H1 (cell line): ENCODE data around the gene RBM20.

Source experiments
- CEBPB ChIP-seq: IDR thresholded peaks from 2 replicates; pipeline ENCODE4 v1.6.1; 2012; ENCODE audit warnings: low read depth, low read length
- CREB1 ChIP-seq: IDR thresholded peaks from 2 replicates; pipeline ENCODE4 v1.6.1; 2012; ENCODE audit warnings: inconsistent platforms
- CTCF ChIP-seq, 3 experiments: IDR thresholded peaks; 1 replicate in 2 of 3; 2 replicates in 1 of 3; pipeline versions ENCODE4 v1.5.1 to v1.6.1; 2011; ENCODE audit warnings: low read length in 3 of 3, mild to moderate bottlenecking in 3 of 3, inconsistent platforms in 2 of 3, low read depth in 1 of 3, moderate library complexity in 1 of 3; ENCODE audit not compliant: insufficient read depth in 1 of 3; ENCODE audit errors: control extremely low read depth in 1 of 3
- EP300 ChIP-seq, 2 experiments: IDR thresholded peaks; 1 replicate in 1 of 2; 2 replicates in 1 of 2; pipeline ENCODE4 v1.6.1; 2011 to 2012; ENCODE audit warnings: low read depth in 2 of 2, low read length in 2 of 2, mild to moderate bottlenecking in 2 of 2, borderline replicate concordance in 1 of 2, inconsistent platforms in 1 of 2, moderate library complexity in 1 of 2
- FOSL1 ChIP-seq: IDR thresholded peaks from 2 replicates; pipeline ENCODE4 v1.6.1; 2011; ENCODE audit warnings: mild to moderate bottlenecking, low read depth, low read length, moderate library complexity; ENCODE audit not compliant: insufficient read depth
- POLR2A ChIP-seq, 2 experiments: IDR thresholded peaks; 1 replicate in 1 of 2; 2 replicates in 1 of 2; pipeline ENCODE4 v1.6.1; 2011; ENCODE audit warnings: low read depth in 2 of 2, low read length in 2 of 2, mild to moderate bottlenecking in 2 of 2; ENCODE audit errors: control extremely low read depth in 1 of 2
- TBP ChIP-seq: IDR thresholded peaks from 2 replicates; pipeline ENCODE4 v1.6.1; 2011; ENCODE audit warnings: low read depth, low read length, improper control_type of control experiment
- TF ChIP-seq, protein P1 (sequence below): IDR thresholded peaks from 2 replicates; pipeline ENCODE4 v1.6.1; 2012; ENCODE audit warnings: inconsistent platforms
- TF ChIP-seq, protein P2 (sequence below): IDR thresholded peaks from 2 replicates; pipeline ENCODE4 v1.6.1; 2011; ENCODE audit warnings: low read length, improper control_type of control experiment

DNA sequence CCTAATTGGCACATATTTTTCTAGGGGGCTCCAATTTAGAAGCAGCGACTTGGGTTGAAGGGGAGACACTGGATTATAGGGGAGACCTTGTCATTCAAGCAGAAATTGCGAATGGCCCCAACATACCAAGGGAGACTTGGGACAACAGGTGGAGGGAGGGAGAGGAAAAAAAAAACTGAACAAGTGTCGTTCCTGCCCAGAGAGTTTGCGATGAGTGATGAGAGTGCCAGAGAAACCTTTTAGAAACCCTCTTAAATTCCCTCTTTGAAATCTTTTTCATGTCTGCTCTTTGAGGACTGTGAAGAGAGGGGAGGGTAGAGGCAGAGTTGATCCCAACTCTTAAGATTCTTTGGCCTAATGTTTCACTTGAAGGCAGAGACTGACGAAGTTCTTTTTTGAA is 24.3 kb downstream of the RBM20 start:
- TF ChIP-seq FOSL1 (no peak), CTCF (IDR thresholded peaks at IDR 0.05; ENCODE audit: control extremely low read depth in 1 of 3, insufficient read depth in 1 of 3, low read depth in 1 of 3, low read length in 3 of 3) (no peak), CEBPB (no peak), CREB1 (no peak), TBP (no peak), EP300 (IDR thresholded peaks at IDR 0.05; ENCODE audit: borderline replicate concordance in 1 of 2, low read depth in 2 of 2, low read length in 2 of 2) (no peak), POLR2A (IDR thresholded peaks at IDR 0.05; ENCODE audit: control extremely low read depth in 1 of 2, low read depth in 2 of 2, low read length in 2 of 2) (no peak)
- TF ChIP-seq, protein P1, sequence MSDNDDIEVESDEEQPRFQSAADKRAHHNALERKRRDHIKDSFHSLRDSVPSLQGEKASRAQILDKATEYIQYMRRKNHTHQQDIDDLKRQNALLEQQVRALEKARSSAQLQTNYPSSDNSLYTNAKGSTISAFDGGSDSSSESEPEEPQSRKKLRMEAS, result no peak
- TF ChIP-seq, protein P2, sequence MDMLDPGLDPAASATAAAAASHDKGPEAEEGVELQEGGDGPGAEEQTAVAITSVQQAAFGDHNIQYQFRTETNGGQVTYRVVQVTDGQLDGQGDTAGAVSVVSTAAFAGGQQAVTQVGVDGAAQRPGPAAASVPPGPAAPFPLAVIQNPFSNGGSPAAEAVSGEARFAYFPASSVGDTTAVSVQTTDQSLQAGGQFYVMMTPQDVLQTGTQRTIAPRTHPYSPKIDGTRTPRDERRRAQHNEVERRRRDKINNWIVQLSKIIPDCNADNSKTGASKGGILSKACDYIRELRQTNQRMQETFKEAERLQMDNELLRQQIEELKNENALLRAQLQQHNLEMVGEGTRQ, result no peak
